WTC11 (cell line): ENCODE data around the gene ARRDC3. TPM values are rescaled to one million over a fixed set of nuclear protein-coding genes. Genes with fewer than 3 reads are reported as not detected.

Source experiments
- CBFB ChIP-seq: sonication (generic); formaldehyde crosslinking; IDR thresholded peaks from 2 replicates; pipeline ENCODE4 v1.8.1; 2022; ENCODE audit warnings: mild to moderate bottlenecking, low read depth, missing genetic modification reagents
- FOXK1 ChIP-seq: sonication (generic); formaldehyde crosslinking; IDR thresholded peaks from 2 replicates; pipeline ENCODE4 v1.8.0; 2022; ENCODE audit warnings: mild to moderate bottlenecking, moderate library complexity, missing genetic modification reagents
- FOXP1 ChIP-seq: sonication (generic); formaldehyde crosslinking; IDR thresholded peaks from 2 replicates; pipeline ENCODE4 v1.8.0; 2022; ENCODE audit warnings: missing genetic modification reagents, mild to moderate bottlenecking, moderate library complexity, borderline replicate concordance
- GRHL2 ChIP-seq: fragments of 250-450 bp; sonication (Bioruptor Pico); IDR thresholded peaks from 2 replicates; pipeline ENCODE4 v1.8.0; 2022; ENCODE audit warnings: mild to moderate bottlenecking, moderate library complexity; ENCODE audit not compliant: insufficient replicate concordance, severe bottlenecking
- JAZF1 ChIP-seq: fragments of 250-450 bp; sonication (Bioruptor Pico); IDR thresholded peaks from 2 replicates; pipeline ENCODE4 v1.9.0; 2021; ENCODE audit warnings: moderate library complexity, mild to moderate bottlenecking, inconsistent platforms
- MYBL2 ChIP-seq: sonication (generic); formaldehyde crosslinking; IDR thresholded peaks from 2 replicates; pipeline ENCODE4 v1.8.1; 2023; ENCODE audit warnings: mild to moderate bottlenecking, moderate library complexity, missing genetic modification reagents
- SMAD4 ChIP-seq: sonication (generic); formaldehyde crosslinking; IDR thresholded peaks from 2 replicates; pipeline ENCODE4 v1.8.0; 2022; ENCODE audit warnings: mild to moderate bottlenecking, missing genetic modification reagents
- SP1 ChIP-seq: sonication (generic); formaldehyde crosslinking; conservative IDR thresholded peaks from 2 replicates; pipeline ENCODE4 v1.8.1; 2022; ENCODE audit warnings: missing genetic modification reagents
- TCF7 ChIP-seq: sonication (generic); formaldehyde crosslinking; IDR thresholded peaks from 2 replicates; pipeline ENCODE4 v1.8.0; 2022; ENCODE audit warnings: mild to moderate bottlenecking, low read depth, missing genetic modification reagents, moderate library complexity
- ZBTB21 ChIP-seq: sonication (generic); formaldehyde crosslinking; IDR thresholded peaks from 2 replicates; pipeline ENCODE4 v1.8.1; 2023; ENCODE audit warnings: mild to moderate bottlenecking, missing genetic modification reagents, borderline replicate concordance
- ZNF317 ChIP-seq: sonication (generic); formaldehyde crosslinking; IDR thresholded peaks from 2 replicates; pipeline ENCODE4 v1.8.1; 2023; ENCODE audit warnings: low read depth, mild to moderate bottlenecking, moderate library complexity, missing genetic modification reagents, borderline replicate concordance
- total RNA-seq: library from RNA; stranded (reverse); gene quantifications from 3 replicates; pipeline ENCODE4 v1.2.3, GENCODE V29; 2021
- TF ChIP-seq, protein P1 (sequence below): sonication (generic); formaldehyde crosslinking; conservative IDR thresholded peaks from 2 replicates; pipeline ENCODE4 v1.8.1; 2023; ENCODE audit warnings: mild to moderate bottlenecking, low read depth, missing genetic modification reagents, moderate library complexity
- TF ChIP-seq, protein P2 (sequence below): sonication (generic); formaldehyde crosslinking; IDR thresholded peaks from 2 replicates; pipeline ENCODE4 v1.8.0; 2022; ENCODE audit warnings: mild to moderate bottlenecking, missing genetic modification reagents
- TF ChIP-seq, protein P3 (sequence below): sonication (generic); formaldehyde crosslinking; IDR thresholded peaks from 2 replicates; pipeline ENCODE4 v1.8.1; 2022; ENCODE audit warnings: mild to moderate bottlenecking, moderate library complexity, missing genetic modification reagents
- TF ChIP-seq, protein P4 (sequence below): sonication (generic); formaldehyde crosslinking; IDR thresholded peaks from 2 replicates; pipeline ENCODE4 v1.8.1; 2022; ENCODE audit warnings: low read depth, missing genetic modification reagents, borderline replicate concordance
- TF ChIP-seq, protein P5 (sequence below): fragments of 250-450 bp; sonication (Bioruptor Pico); IDR thresholded peaks from 2 replicates; pipeline ENCODE4 v1.9.0; 2021; ENCODE audit warnings: mild to moderate bottlenecking, borderline replicate concordance

Gene ARRDC3
- total RNA-seq, 1 experiment from 2014 or later, result 10.3 TPM

- TF ChIP-seq GRHL2 (CRISPR knock-in tag), result no peak
- no peak for TF ChIP-seq MYBL2 (CRISPR knock-in tag)
- TF ChIP-seq SMAD4 (CRISPR knock-in tag), result no peak
- TF ChIP-seq JAZF1, result no peak
- TF ChIP-seq SP1 (CRISPR knock-in tag), result no peak
- TF ChIP-seq ZNF317 (CRISPR knock-in tag), result no peak
- TF ChIP-seq, protein P1, sequence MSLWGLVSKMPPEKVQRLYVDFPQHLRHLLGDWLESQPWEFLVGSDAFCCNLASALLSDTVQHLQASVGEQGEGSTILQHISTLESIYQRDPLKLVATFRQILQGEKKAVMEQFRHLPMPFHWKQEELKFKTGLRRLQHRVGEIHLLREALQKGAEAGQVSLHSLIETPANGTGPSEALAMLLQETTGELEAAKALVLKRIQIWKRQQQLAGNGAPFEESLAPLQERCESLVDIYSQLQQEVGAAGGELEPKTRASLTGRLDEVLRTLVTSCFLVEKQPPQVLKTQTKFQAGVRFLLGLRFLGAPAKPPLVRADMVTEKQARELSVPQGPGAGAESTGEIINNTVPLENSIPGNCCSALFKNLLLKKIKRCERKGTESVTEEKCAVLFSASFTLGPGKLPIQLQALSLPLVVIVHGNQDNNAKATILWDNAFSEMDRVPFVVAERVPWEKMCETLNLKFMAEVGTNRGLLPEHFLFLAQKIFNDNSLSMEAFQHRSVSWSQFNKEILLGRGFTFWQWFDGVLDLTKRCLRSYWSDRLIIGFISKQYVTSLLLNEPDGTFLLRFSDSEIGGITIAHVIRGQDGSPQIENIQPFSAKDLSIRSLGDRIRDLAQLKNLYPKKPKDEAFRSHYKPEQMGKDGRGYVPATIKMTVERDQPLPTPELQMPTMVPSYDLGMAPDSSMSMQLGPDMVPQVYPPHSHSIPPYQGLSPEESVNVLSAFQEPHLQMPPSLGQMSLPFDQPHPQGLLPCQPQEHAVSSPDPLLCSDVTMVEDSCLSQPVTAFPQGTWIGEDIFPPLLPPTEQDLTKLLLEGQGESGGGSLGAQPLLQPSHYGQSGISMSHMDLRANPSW (CRISPR knock-in tag), result no peak
- TF ChIP-seq, protein P2, sequence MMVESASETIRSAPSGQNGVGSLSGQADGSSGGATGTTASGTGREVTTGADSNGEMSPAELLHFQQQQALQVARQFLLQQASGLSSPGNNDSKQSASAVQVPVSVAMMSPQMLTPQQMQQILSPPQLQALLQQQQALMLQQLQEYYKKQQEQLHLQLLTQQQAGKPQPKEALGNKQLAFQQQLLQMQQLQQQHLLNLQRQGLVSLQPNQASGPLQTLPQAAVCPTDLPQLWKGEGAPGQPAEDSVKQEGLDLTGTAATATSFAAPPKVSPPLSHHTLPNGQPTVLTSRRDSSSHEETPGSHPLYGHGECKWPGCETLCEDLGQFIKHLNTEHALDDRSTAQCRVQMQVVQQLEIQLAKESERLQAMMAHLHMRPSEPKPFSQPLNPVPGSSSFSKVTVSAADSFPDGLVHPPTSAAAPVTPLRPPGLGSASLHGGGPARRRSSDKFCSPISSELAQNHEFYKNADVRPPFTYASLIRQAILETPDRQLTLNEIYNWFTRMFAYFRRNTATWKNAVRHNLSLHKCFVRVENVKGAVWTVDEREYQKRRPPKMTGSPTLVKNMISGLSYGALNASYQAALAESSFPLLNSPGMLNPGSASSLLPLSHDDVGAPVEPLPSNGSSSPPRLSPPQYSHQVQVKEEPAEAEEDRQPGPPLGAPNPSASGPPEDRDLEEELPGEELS, result no peak
- no peak for TF ChIP-seq ZBTB21 (CRISPR knock-in tag)
- TF ChIP-seq, protein P3, sequence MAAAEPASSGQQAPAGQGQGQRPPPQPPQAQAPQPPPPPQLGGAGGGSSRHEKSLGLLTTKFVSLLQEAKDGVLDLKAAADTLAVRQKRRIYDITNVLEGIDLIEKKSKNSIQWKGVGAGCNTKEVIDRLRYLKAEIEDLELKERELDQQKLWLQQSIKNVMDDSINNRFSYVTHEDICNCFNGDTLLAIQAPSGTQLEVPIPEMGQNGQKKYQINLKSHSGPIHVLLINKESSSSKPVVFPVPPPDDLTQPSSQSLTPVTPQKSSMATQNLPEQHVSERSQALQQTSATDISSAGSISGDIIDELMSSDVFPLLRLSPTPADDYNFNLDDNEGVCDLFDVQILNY (CRISPR knock-in tag), result no peak
- no peak for TF ChIP-seq FOXP1 (CRISPR knock-in tag)
- no peak for TF ChIP-seq TCF7 (CRISPR knock-in tag)
- TF ChIP-seq, protein P4, sequence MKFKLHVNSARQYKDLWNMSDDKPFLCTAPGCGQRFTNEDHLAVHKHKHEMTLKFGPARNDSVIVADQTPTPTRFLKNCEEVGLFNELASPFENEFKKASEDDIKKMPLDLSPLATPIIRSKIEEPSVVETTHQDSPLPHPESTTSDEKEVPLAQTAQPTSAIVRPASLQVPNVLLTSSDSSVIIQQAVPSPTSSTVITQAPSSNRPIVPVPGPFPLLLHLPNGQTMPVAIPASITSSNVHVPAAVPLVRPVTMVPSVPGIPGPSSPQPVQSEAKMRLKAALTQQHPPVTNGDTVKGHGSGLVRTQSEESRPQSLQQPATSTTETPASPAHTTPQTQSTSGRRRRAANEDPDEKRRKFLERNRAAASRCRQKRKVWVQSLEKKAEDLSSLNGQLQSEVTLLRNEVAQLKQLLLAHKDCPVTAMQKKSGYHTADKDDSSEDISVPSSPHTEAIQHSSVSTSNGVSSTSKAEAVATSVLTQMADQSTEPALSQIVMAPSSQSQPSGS (CRISPR knock-in tag), result no peak
- no peak for TF ChIP-seq FOXK1
- TF ChIP-seq, protein P5, sequence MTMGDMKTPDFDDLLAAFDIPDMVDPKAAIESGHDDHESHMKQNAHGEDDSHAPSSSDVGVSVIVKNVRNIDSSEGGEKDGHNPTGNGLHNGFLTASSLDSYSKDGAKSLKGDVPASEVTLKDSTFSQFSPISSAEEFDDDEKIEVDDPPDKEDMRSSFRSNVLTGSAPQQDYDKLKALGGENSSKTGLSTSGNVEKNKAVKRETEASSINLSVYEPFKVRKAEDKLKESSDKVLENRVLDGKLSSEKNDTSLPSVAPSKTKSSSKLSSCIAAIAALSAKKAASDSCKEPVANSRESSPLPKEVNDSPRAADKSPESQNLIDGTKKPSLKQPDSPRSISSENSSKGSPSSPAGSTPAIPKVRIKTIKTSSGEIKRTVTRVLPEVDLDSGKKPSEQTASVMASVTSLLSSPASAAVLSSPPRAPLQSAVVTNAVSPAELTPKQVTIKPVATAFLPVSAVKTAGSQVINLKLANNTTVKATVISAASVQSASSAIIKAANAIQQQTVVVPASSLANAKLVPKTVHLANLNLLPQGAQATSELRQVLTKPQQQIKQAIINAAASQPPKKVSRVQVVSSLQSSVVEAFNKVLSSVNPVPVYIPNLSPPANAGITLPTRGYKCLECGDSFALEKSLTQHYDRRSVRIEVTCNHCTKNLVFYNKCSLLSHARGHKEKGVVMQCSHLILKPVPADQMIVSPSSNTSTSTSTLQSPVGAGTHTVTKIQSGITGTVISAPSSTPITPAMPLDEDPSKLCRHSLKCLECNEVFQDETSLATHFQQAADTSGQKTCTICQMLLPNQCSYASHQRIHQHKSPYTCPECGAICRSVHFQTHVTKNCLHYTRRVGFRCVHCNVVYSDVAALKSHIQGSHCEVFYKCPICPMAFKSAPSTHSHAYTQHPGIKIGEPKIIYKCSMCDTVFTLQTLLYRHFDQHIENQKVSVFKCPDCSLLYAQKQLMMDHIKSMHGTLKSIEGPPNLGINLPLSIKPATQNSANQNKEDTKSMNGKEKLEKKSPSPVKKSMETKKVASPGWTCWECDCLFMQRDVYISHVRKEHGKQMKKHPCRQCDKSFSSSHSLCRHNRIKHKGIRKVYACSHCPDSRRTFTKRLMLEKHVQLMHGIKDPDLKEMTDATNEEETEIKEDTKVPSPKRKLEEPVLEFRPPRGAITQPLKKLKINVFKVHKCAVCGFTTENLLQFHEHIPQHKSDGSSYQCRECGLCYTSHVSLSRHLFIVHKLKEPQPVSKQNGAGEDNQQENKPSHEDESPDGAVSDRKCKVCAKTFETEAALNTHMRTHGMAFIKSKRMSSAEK, result no peak
- TF ChIP-seq CBFB (CRISPR knock-in tag), result no peak
- TF ChIP-seq, all 79 proteins: peak for 0
Observed at GRCh38 chr5:91366551-91366950, 16.6 kb downstream of the ARRDC3 start (continued).
